ENCODE data around the gene ATP2C1.

- TF ChIP-seq FOS (IDR thresholded peaks at IDR 0.05; ENCODE audit: low read depth, low read length) = no peak
- no peak for TF ChIP-seq CTCF (conservative IDR thresholded peaks at IDR 0.05; ENCODE audit: low read depth, low read length)
- no peak for TF ChIP-seq POLR2A (IDR thresholded peaks at IDR 0.05; ENCODE audit: low read depth, low read length)
- TF ChIP-seq BHLHE40 (IDR thresholded peaks at IDR 0.05; ENCODE audit: low read depth, low read length) = no peak
- peak; percentile 70 for TF ChIP-seq MAFK (IDR thresholded peaks at IDR 0.05; ENCODE audit: low read depth, low read length)
- TF ChIP-seq CHD1 (IDR thresholded peaks at IDR 0.05; ENCODE audit: low read depth, low read length) = no peak
- no peak for TF ChIP-seq MAZ (IDR thresholded peaks at IDR 0.05; ENCODE audit: borderline replicate concordance, low read depth, low read length)
- TF ChIP-seq USF2 (IDR thresholded peaks at IDR 0.05; ENCODE audit: low read depth, low read length) = no peak
- no peak for TF ChIP-seq RFX5 (IDR thresholded peaks at IDR 0.05; ENCODE audit: low read depth, low read length)
- no peak for TF ChIP-seq RCOR1 (IDR thresholded peaks at IDR 0.05; ENCODE audit: insufficient replicate concordance, low read length)
- no peak for TF ChIP-seq MXI1 (IDR thresholded peaks at IDR 0.05; ENCODE audit: borderline replicate concordance, low read depth, low read length)
- no peak for TF ChIP-seq RAD21 (IDR thresholded peaks at IDR 0.05; ENCODE audit: low read length)
Observed at GRCh38 chr3:131028844-131029243, 135.0 kb downstream of the ATP2C1 start.

Measured in IMR-90 (cell line).